K562 (cell line): Measurements from ENCODE around the gene MLLT1. TPM values are rescaled to one million over a fixed set of nuclear protein-coding genes. Genes with fewer than 3 reads are reported as not detected.

Experiments
- MEIS2 ChIP-seq: fragments of 450-650 bp; IDR thresholded peaks from 2 replicates; pipeline ENCODE4 v1.6.1; 2014; ENCODE audit warnings: mild to moderate bottlenecking; ENCODE audit not compliant: partially characterized antibody
- MTF1 ChIP-seq: fragments of 250-450 bp; sonication (Bioruptor Pico); IDR thresholded peaks from 2 replicates; pipeline ENCODE4 v1.9.0; 2021; ENCODE audit warnings: moderate library complexity, mild to moderate bottlenecking, inconsistent platforms, borderline replicate concordance
- MYBL2 ChIP-seq, 2 experiments: fragments of 450-650 bp in 1 of 2; sonication (generic) in 1 of 2; formaldehyde crosslinking in 1 of 2; IDR thresholded peaks; 2 replicates each; pipeline versions ENCODE4 v1.6.1 to v1.8.1; 2017 to 2022; ENCODE audit warnings: borderline replicate concordance in 1 of 2, inconsistent platforms in 1 of 2, low read depth in 1 of 2, mild to moderate bottlenecking in 1 of 2, missing genetic modification reagents in 1 of 2, moderate library complexity in 1 of 2
- RAD51 ChIP-seq: fragments of 450-650 bp; IDR thresholded peaks from 2 replicates; pipeline ENCODE4 v1.7.1; 2016; ENCODE audit warnings: low read depth, mild to moderate bottlenecking, borderline replicate concordance
- STAT5A ChIP-seq: IDR thresholded peaks from 2 replicates; pipeline ENCODE4 v1.6.1; 2012; ENCODE audit warnings: low read length, inconsistent platforms, borderline replicate concordance
- ZBTB8A ChIP-seq: fragments of 450-650 bp; IDR thresholded peaks from 2 replicates; pipeline ENCODE4 v1.6.1; 2018; ENCODE audit warnings: mild to moderate bottlenecking, moderate library complexity; ENCODE audit not compliant: partially characterized antibody
- ZNF197 ChIP-seq: fragments of 200-800 bp; sonication (Bioruptor generic); IDR thresholded peaks from 2 replicates; pipeline ENCODE4 v1.6.1; 2016; ENCODE audit warnings: low read depth, missing genetic modification characterization, missing compliant biosample characterization
- ZNF217 ChIP-seq: sonication (generic); formaldehyde crosslinking; IDR thresholded peaks from 2 replicates; pipeline ENCODE4 v1.8.0; 2022; ENCODE audit warnings: mild to moderate bottlenecking, missing genetic modification reagents
- polyA plus RNA-seq, 8 experiments: library from polyadenylated mRNA; depleted of rRNA in 4 of 8; stranded (reverse) in 5 of 8; unstranded in 3 of 8; fragments of >200 nt; fragmentation: Nextera tagmentation in 2 of 8; fragmentation: Illumina TruSeq in 1 of 8; extraction: Ambion mirVana in 2 of 8; extraction: Trizol in 1 of 8; gene quantifications; 2 replicates each; pipeline versions ENCODE4 v1.2.1 to v1.2.3, GENCODE V29; 2011 to 2014; ENCODE audit warnings: inconsistent platforms in 1 of 8, missing spikeins in 1 of 8
- total RNA-seq, 7 experiments: library from RNA; depleted of rRNA in 6 of 7; stranded (reverse); fragments of >200 nt in 6 of 7; fragmentation: Illumina TruSeq in 2 of 7; extraction: Trizol in 2 of 7; gene quantifications; 2 replicates each; pipeline versions ENCODE4 v1.2.1 to v1.2.3, GENCODE V29; 2011 to 2021; ENCODE audit warnings: low replicate concordance in 1 of 7
- TF ChIP-seq, protein P1 (sequence below): fragments of 450-650 bp; formaldehyde crosslinking; conservative IDR thresholded peaks from 2 replicates; pipeline ENCODE4 v1.4.0; 2022; ENCODE audit warnings: mild to moderate bottlenecking, missing genetic modification characterization
- TF ChIP-seq, protein P2 (sequence below): sonication (generic); IDR thresholded peaks from 2 replicates; pipeline ENCODE4 v1.6.1; 2016
- TF ChIP-seq, protein P3 (sequence below): fragments of 200-800 bp; sonication (Bioruptor generic); IDR thresholded peaks from 2 replicates; pipeline ENCODE4 v1.6.1; 2017; ENCODE audit warnings: missing genetic modification characterization, missing compliant biosample characterization
- TF ChIP-seq, protein P4 (sequence below): fragments of 450-650 bp; IDR thresholded peaks from one replicate; pipeline ENCODE4 v1.6.1; 2018; ENCODE audit warnings: mild to moderate bottlenecking, moderate library complexity; ENCODE audit not compliant: partially characterized antibody
- TF ChIP-seq, protein P5 (sequence below): sonication (generic); formaldehyde crosslinking; IDR thresholded peaks from 2 replicates; pipeline ENCODE4 v1.8.0; 2022; ENCODE audit warnings: missing genetic modification reagents, mild to moderate bottlenecking, borderline replicate concordance
- TF ChIP-seq, protein P6 (sequence below): fragments of 450-650 bp; IDR thresholded peaks from 2 replicates; pipeline ENCODE4 v1.6.1; 2017; ENCODE audit warnings: antibody characterized with exemption, mild to moderate bottlenecking

Gene MLLT1
- total and polyA plus RNA-seq, 9 of the 15 experiments (the other 6 are each of a cell fraction or from before 2014, with no cell fraction given): 0.23 to 63.5 (median 15.4) TPM

DNA sequence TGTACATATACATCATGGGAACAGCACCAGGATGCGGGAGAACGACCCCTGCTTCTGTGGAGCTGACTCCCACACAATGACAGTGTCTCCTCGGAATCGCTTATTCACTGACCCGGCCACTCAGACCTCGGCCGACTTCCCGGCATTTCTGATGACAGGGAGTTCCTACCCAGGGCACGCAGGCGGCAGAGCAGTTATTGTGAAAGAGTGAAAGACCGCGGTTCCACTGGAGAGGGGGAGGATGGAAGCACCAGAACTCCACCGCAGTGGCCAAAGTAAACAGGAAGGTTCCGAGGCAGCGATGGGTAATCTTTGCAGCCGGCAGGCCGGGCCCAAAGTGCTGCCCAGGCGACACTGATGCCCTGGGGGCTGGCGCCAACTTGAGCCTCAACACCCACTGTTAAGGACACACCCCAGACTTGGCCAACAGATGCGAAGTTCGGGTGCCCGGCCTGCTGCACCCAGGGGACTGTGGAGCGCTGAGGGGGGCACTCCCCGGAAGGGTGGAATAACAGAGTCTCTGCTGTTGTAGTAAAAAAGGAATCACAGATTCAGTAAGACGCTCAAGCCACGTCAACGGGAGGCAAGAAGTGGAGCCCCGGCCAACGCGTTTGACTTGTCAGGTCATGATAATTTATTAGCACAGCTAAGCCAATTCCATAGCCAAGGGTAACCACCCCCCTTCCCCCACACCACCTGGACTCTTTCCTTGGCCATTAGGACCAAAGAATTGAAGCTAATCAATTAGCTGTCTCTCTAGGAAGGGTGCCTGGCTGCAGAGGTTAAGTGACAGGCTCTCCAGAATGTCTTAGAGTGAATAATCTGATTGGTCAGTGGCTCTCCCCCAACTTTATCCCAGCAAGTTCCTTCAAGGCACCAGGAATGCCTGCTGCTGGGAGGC is 5.8 kb downstream of the MLLT1 start (continued):
- TF ChIP-seq, protein P1, sequence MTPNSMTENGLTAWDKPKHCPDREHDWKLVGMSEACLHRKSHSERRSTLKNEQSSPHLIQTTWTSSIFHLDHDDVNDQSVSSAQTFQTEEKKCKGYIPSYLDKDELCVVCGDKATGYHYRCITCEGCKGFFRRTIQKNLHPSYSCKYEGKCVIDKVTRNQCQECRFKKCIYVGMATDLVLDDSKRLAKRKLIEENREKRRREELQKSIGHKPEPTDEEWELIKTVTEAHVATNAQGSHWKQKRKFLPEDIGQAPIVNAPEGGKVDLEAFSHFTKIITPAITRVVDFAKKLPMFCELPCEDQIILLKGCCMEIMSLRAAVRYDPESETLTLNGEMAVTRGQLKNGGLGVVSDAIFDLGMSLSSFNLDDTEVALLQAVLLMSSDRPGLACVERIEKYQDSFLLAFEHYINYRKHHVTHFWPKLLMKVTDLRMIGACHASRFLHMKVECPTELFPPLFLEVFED: no peak
- TF ChIP-seq ZBTB8A (no peak), MYBL2 (IDR thresholded peaks at IDR 0.05; ENCODE audit: low read depth) (no peak), MYBL2 (CRISPR knock-in tag; IDR thresholded peaks at IDR 0.05; ENCODE audit: borderline replicate concordance) (no peak), RAD51 (no peak), MEIS2 (peak; percentile 97), ZNF197 (CRISPR knock-in tag) (0 out of 2 replicates have a peak, but pooled peaks have one; percentile 40), STAT5A (no peak), ZNF217 (no peak), MTF1 (no peak)
- TF ChIP-seq, protein P2, sequence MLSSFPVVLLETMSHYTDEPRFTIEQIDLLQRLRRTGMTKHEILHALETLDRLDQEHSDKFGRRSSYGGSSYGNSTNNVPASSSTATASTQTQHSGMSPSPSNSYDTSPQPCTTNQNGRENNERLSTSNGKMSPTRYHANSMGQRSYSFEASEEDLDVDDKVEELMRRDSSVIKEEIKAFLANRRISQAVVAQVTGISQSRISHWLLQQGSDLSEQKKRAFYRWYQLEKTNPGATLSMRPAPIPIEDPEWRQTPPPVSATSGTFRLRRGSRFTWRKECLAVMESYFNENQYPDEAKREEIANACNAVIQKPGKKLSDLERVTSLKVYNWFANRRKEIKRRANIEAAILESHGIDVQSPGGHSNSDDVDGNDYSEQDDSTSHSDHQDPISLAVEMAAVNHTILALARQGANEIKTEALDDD: no peak
- TF ChIP-seq, protein P3, sequence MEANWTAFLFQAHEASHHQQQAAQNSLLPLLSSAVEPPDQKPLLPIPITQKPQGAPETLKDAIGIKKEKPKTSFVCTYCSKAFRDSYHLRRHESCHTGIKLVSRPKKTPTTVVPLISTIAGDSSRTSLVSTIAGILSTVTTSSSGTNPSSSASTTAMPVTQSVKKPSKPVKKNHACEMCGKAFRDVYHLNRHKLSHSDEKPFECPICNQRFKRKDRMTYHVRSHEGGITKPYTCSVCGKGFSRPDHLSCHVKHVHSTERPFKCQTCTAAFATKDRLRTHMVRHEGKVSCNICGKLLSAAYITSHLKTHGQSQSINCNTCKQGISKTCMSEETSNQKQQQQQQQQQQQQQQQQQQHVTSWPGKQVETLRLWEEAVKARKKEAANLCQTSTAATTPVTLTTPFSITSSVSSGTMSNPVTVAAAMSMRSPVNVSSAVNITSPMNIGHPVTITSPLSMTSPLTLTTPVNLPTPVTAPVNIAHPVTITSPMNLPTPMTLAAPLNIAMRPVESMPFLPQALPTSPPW (CRISPR knock-in tag): peak; percentile 76
- TF ChIP-seq, protein P4, sequence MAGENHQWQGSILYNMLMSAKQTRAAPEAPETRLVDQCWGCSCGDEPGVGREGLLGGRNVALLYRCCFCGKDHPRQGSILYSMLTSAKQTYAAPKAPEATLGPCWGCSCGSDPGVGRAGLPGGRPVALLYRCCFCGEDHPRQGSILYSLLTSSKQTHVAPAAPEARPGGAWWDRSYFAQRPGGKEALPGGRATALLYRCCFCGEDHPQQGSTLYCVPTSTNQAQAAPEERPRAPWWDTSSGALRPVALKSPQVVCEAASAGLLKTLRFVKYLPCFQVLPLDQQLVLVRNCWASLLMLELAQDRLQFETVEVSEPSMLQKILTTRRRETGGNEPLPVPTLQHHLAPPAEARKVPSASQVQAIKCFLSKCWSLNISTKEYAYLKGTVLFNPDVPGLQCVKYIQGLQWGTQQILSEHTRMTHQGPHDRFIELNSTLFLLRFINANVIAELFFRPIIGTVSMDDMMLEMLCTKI: no peak
- TF ChIP-seq, protein P5, sequence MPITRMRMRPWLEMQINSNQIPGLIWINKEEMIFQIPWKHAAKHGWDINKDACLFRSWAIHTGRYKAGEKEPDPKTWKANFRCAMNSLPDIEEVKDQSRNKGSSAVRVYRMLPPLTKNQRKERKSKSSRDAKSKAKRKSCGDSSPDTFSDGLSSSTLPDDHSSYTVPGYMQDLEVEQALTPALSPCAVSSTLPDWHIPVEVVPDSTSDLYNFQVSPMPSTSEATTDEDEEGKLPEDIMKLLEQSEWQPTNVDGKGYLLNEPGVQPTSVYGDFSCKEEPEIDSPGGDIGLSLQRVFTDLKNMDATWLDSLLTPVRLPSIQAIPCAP: no peak
- TF ChIP-seq, protein P6, sequence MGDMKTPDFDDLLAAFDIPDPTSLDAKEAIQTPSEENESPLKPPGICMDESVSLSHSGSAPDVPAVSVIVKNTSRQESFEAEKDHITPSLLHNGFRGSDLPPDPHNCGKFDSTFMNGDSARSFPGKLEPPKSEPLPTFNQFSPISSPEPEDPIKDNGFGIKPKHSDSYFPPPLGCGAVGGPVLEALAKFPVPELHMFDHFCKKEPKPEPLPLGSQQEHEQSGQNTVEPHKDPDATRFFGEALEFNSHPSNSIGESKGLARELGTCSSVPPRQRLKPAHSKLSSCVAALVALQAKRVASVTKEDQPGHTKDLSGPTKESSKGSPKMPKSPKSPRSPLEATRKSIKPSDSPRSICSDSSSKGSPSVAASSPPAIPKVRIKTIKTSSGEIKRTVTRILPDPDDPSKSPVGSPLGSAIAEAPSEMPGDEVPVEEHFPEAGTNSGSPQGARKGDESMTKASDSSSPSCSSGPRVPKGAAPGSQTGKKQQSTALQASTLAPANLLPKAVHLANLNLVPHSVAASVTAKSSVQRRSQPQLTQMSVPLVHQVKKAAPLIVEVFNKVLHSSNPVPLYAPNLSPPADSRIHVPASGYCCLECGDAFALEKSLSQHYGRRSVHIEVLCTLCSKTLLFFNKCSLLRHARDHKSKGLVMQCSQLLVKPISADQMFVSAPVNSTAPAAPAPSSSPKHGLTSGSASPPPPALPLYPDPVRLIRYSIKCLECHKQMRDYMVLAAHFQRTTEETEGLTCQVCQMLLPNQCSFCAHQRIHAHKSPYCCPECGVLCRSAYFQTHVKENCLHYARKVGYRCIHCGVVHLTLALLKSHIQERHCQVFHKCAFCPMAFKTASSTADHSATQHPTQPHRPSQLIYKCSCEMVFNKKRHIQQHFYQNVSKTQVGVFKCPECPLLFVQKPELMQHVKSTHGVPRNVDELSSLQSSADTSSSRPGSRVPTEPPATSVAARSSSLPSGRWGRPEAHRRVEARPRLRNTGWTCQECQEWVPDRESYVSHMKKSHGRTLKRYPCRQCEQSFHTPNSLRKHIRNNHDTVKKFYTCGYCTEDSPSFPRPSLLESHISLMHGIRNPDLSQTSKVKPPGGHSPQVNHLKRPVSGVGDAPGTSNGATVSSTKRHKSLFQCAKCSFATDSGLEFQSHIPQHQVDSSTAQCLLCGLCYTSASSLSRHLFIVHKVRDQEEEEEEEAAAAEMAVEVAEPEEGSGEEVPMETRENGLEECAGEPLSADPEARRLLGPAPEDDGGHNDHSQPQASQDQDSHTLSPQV: peak; percentile 52; the same call in 1 of the 2 replicates
